ENCODE results near the gene BID.

DNA sequence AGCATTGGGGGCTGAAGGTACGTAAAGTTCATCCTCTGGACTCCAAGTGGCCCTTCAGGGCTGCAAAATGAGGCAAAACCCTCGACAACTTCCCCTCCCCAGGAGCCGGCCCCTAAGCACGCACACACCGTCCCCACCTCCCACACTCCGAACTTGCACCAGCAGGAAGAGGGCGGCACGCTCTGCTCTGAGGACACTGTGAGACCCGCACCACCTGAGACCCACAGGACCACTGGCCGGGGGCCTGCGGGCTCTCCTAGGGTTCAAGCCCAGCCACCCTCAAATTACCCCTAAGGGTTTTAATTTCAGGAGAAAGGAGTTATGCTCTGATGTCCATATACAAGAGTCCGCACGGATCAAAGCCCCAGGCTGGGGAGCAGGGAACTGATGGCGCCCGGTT is 49.7 kb upstream of the BID start:
- no peak for TF ChIP-seq POLR2A (IDR thresholded peaks at IDR 0.05)
- TF ChIP-seq, protein P1, sequence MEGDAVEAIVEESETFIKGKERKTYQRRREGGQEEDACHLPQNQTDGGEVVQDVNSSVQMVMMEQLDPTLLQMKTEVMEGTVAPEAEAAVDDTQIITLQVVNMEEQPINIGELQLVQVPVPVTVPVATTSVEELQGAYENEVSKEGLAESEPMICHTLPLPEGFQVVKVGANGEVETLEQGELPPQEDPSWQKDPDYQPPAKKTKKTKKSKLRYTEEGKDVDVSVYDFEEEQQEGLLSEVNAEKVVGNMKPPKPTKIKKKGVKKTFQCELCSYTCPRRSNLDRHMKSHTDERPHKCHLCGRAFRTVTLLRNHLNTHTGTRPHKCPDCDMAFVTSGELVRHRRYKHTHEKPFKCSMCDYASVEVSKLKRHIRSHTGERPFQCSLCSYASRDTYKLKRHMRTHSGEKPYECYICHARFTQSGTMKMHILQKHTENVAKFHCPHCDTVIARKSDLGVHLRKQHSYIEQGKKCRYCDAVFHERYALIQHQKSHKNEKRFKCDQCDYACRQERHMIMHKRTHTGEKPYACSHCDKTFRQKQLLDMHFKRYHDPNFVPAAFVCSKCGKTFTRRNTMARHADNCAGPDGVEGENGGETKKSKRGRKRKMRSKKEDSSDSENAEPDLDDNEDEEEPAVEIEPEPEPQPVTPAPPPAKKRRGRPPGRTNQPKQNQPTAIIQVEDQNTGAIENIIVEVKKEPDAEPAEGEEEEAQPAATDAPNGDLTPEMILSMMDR (IDR thresholded peaks at IDR 0.05) = no peak
